Activated CD8-positive, alpha-beta memory T cell treated with anti-CD3 and anti-CD28 coated beads, Interleukin-2, amount 10 ng/mL, durations not matched to agents 7 days and 5 days (primary cell): Measurements from ENCODE around the gene OSBP2. TPM values are rescaled to one million over a fixed set of nuclear protein-coding genes. Genes with fewer than 3 reads are reported as not detected.
A peak's percentile ranks its signal among the peaks of the same experiment; 100 is the strongest.
"Not testable (repeated sequence)": the region's sequence is repeated elsewhere in the genome, so short reads cannot be mapped to it uniquely, and the experiment has no call there.

Experiments used
- ATAC-seq: fragments of 150-1000 bp; cut with Tn5 transposase; one replicate; pipeline ENCODE4 v1.10.0; 2021; ENCODE audit warnings: moderate library complexity
- CTCF ChIA-PET: fragments of 350-600 bp; sonication (Branson Sonifier 250); formaldehyde crosslinking; loops from one replicate; lab custom pipeline; 2021; ENCODE audit warnings: antibody characterized with exemption; lab: Charles Lee
- DNase-seq: peaks from one replicate; pipeline ENCODE4 v3.0.0-alpha.2; 2020
- H3K27ac Mint-ChIP-seq: one replicate; pipeline ENCODE4 v1.8.0; 2021; ENCODE audit warnings: mild to moderate bottlenecking, mixed read lengths
- H3K27me3 Mint-ChIP-seq: one replicate; pipeline ENCODE4 v1.8.0; 2021; ENCODE audit warnings: mixed read lengths
- H3K36me3 Mint-ChIP-seq: one replicate; pipeline ENCODE4 v1.8.0; 2021; ENCODE audit warnings: mild to moderate bottlenecking, mixed read lengths
- H3K4me1 Mint-ChIP-seq: one replicate; pipeline ENCODE4 v1.8.0; 2021; ENCODE audit warnings: mixed read lengths
- H3K4me3 Mint-ChIP-seq: one replicate; pipeline ENCODE4 v1.8.0; 2021; ENCODE audit warnings: mild to moderate bottlenecking, moderate library complexity, mixed read lengths
- H3K9me3 Mint-ChIP-seq: one replicate; pipeline ENCODE4 v1.8.0; 2022; ENCODE audit warnings: low read depth, mixed read lengths
- total RNA-seq, 2 experiments: library from RNA; stranded (reverse); gene quantifications; one replicate each; pipeline ENCODE4 v1.2.3, GENCODE V29; 2021

OSBP2 gene
- total RNA-seq, 2 experiments from 2014 or later, result 1.7 to 4.3 TPM

- ATAC-seq (no peak), DNase-seq (no peak)
- Mint-ChIP-seq H3K4me3 (no peak overlapping the region), H3K9me3 (no peaks in the 10 kb centered on the region), H3K27ac (no peak overlapping the region), H3K36me3 (peaks cover 2% of the 10 kb centered on the region), H3K27me3 (no peaks in the 10 kb centered on the region), H3K4me1 (no peaks in the 10 kb centered on the region)
- CTCF ChIA-PET, result no interaction called here
Measured at GRCh38 chr22:30733181-30733631, 38.5 kb downstream of the OSBP2 start.

GRCh38 chr22:30740007-30740406 lies 45.3 kb downstream of the OSBP2 start:
- peak; percentile 77 for DNase-seq
- H3K4me3 Mint-ChIP-seq, result peak overlapping the region; percentile 27
- not testable (repeated sequence) for H3K9me3 Mint-ChIP-seq, H3K36me3 Mint-ChIP-seq, H3K27me3 Mint-ChIP-seq
- H3K27ac Mint-ChIP-seq, result peak overlapping the region; percentile 98
- peaks cover 58% of the 10 kb centered on the region for H3K4me1 Mint-ChIP-seq
- CTCF ChIA-PET, result interaction anchor here (0.6 to 8.2 kb wide), 6 partner anchors 13 to 181 kb away, joined by 3 to 57 read pairs (median 12); partner anchors contain the start of gene SLC35E4
- peak; percentile 31 for ATAC-seq

GRCh38 chr22:30740511-30740910 lies 45.8 kb downstream of the OSBP2 start:
- Mint-ChIP-seq H3K27ac (peak overlapping the region; percentile 98), H3K4me1 (peaks cover 62% of the 10 kb centered on the region)
- CTCF ChIA-PET, result interaction anchor here (1.5 to 8.2 kb wide), 5 partner anchors 13 to 180 kb away, joined by 3 to 57 read pairs (median 18); partner anchors contain the start of gene SLC35E4
- ATAC-seq, result peak; percentile 67
- peak; percentile 78 for DNase-seq
- H3K9me3 Mint-ChIP-seq, H3K36me3 Mint-ChIP-seq, H3K4me3 Mint-ChIP-seq, H3K27me3 Mint-ChIP-seq: not testable (repeated sequence)

- DNase-seq (peak; percentile 73), ATAC-seq (peak; percentile 50)
- CTCF ChIA-PET, result interaction anchor here (0.6 to 8.2 kb wide), 8 partner anchors 12 to 1164 kb away, joined by 3 to 57 read pairs (median 8); partner anchors contain the start of gene SLC35E4
- H3K4me3 Mint-ChIP-seq, result peak overlapping the region; percentile 52
- peak overlapping the region; percentile 98 for H3K27ac Mint-ChIP-seq
- H3K36me3 Mint-ChIP-seq, result peaks cover 10% of the 10 kb centered on the region
- H3K4me1 Mint-ChIP-seq, result peaks cover 77% of the 10 kb centered on the region
- no peaks in the 10 kb centered on the region for H3K9me3 Mint-ChIP-seq
- H3K27me3 Mint-ChIP-seq, result no peaks in the 10 kb centered on the region
Measured at GRCh38 chr22:30742291-30743256, 47.9 kb downstream of the OSBP2 start.

- H3K36me3 Mint-ChIP-seq, result peaks cover 10% of the 10 kb centered on the region
- peak overlapping the region; percentile 52 for H3K4me3 Mint-ChIP-seq
- no peaks in the 10 kb centered on the region for H3K27me3 Mint-ChIP-seq
- ATAC-seq (peak; percentile 40), DNase-seq (peak; percentile 64)
- CTCF ChIA-PET, result interaction anchor here (0.6 to 8.2 kb wide), 8 partner anchors 11 to 1165 kb away, joined by 3 to 57 read pairs (median 8); partner anchors contain the start of gene SLC35E4
- peaks cover 78% of the 10 kb centered on the region for H3K4me1 Mint-ChIP-seq
- H3K27ac Mint-ChIP-seq, result peak overlapping the region; percentile 98
- H3K9me3 Mint-ChIP-seq, result no peaks in the 10 kb centered on the region
Measured at GRCh38 chr22:30743257-30744020, 48.8 kb downstream of the OSBP2 start.

GRCh38 chr22:30744224-30744623 lies 49.5 kb downstream of the OSBP2 start:
- peak overlapping the region; percentile 98 for H3K27ac Mint-ChIP-seq
- no peaks in the 10 kb centered on the region for H3K27me3 Mint-ChIP-seq
- ATAC-seq, result no peak
- CTCF ChIA-PET, result interaction anchor here (0.7 to 8.2 kb wide), 4 partner anchors 11 to 177 kb away, joined by 3 to 57 read pairs (median 36); partner anchors contain the start of gene SLC35E4
- H3K36me3 Mint-ChIP-seq, result peaks cover 7% of the 10 kb centered on the region
- H3K4me3 Mint-ChIP-seq, result no peak overlapping the region
- DNase-seq, result no peak
- H3K4me1 Mint-ChIP-seq, result peaks cover 72% of the 10 kb centered on the region
- no peaks in the 10 kb centered on the region for H3K9me3 Mint-ChIP-seq

- no peak overlapping the region for H3K27ac Mint-ChIP-seq
- peaks cover 6% of the 10 kb centered on the region for H3K36me3 Mint-ChIP-seq
- H3K4me1 Mint-ChIP-seq, result peaks cover 44% of the 10 kb centered on the region
- CTCF ChIA-PET, result interaction anchor here (0.9 to 8.2 kb wide), 5 partner anchors 7 to 113 kb away, joined by 3 to 55 read pairs (median 4); partner anchors contain the start of genes OSBP2 and SLC35E4
- H3K9me3 Mint-ChIP-seq, result no peaks in the 10 kb centered on the region
- DNase-seq, result no peak
- H3K27me3 Mint-ChIP-seq, result no peaks in the 10 kb centered on the region
- no peak overlapping the region for H3K4me3 Mint-ChIP-seq
- no peak for ATAC-seq
Measured at GRCh38 chr22:30747493-30747892, 52.8 kb downstream of the OSBP2 start.

- Mint-ChIP-seq H3K4me3 (no peak overlapping the region), H3K4me1 (peaks cover 27% of the 10 kb centered on the region), H3K36me3 (peaks cover 8% of the 10 kb centered on the region), H3K9me3 (no peaks in the 10 kb centered on the region), H3K27me3 (no peaks in the 10 kb centered on the region), H3K27ac (no peak overlapping the region)
- ATAC-seq, result no peak
- CTCF ChIA-PET, result no interaction called here
- DNase-seq, result no peak
Measured at GRCh38 chr22:30749272-30749671, 54.6 kb downstream of the OSBP2 start.

- DNase-seq, result no peak
- Mint-ChIP-seq H3K27ac (no peak overlapping the region), H3K27me3 (no peaks in the 10 kb centered on the region), H3K9me3 (no peaks in the 10 kb centered on the region), H3K4me1 (peaks cover 22% of the 10 kb centered on the region), H3K36me3 (peaks cover 6% of the 10 kb centered on the region), H3K4me3 (no peak overlapping the region)
- CTCF ChIA-PET, result no interaction called here
- ATAC-seq, result no peak
Measured at GRCh38 chr22:30749849-30750248, 55.2 kb downstream of the OSBP2 start.

- H3K9me3 Mint-ChIP-seq, result no peaks in the 10 kb centered on the region
- CTCF ChIA-PET, result interaction anchor here (0.7 to 8.0 kb wide), 3 partner anchors 11 to 116 kb away, joined by 3 to 186 read pairs (median 3); partner anchors contain the start of gene SLC35E4
- H3K27ac Mint-ChIP-seq, result no peak overlapping the region
- DNase-seq, result no peak
- H3K36me3 Mint-ChIP-seq, result peaks cover 3% of the 10 kb centered on the region
- H3K27me3 Mint-ChIP-seq, result no peaks in the 10 kb centered on the region
- ATAC-seq, result no peak
- H3K4me1 Mint-ChIP-seq, result peaks cover 19% of the 10 kb centered on the region
- no peak overlapping the region for H3K4me3 Mint-ChIP-seq
Measured at GRCh38 chr22:30751529-30751928, 56.9 kb downstream of the OSBP2 start.

- Mint-ChIP-seq H3K27ac (no peak overlapping the region), H3K27me3 (no peaks in the 10 kb centered on the region), H3K4me1 (peaks cover 10% of the 10 kb centered on the region), H3K4me3 (no peak overlapping the region), H3K9me3 (no peaks in the 10 kb centered on the region), H3K36me3 (peaks cover 3% of the 10 kb centered on the region)
- DNase-seq (no peak), ATAC-seq (no peak)
- CTCF ChIA-PET, result interaction anchor here (1.3 to 8.0 kb wide), 2 partner anchors 10 to 117 kb away, joined by 3 to 186 read pairs; partner anchors contain the start of gene SLC35E4
Measured at GRCh38 chr22:30752771-30753170, 58.1 kb downstream of the OSBP2 start.

- H3K4me3 Mint-ChIP-seq, result no peak overlapping the region
- CTCF ChIA-PET, result interaction anchor here (1.7 to 8.0 kb wide), 4 partner anchors 10 to 145 kb away, joined by 4 to 186 read pairs (median 36); partner anchors contain the start of gene SLC35E4
- H3K27me3 Mint-ChIP-seq, result no peaks in the 10 kb centered on the region
- peaks cover 10% of the 10 kb centered on the region for H3K4me1 Mint-ChIP-seq
- no peak for ATAC-seq
- peaks cover 3% of the 10 kb centered on the region for H3K36me3 Mint-ChIP-seq
- no peak overlapping the region for H3K27ac Mint-ChIP-seq
- no peaks in the 10 kb centered on the region for H3K9me3 Mint-ChIP-seq
- DNase-seq, result no peak
Measured at GRCh38 chr22:30753701-30754100, 59.0 kb downstream of the OSBP2 start.
